Sigmoid colon (tissue), 7 donors: Measurements from ENCODE around the gene RXYLT1. TPM values are rescaled to one million over a fixed set of nuclear protein-coding genes. Genes with fewer than 3 reads are reported as not detected.

Experiments used
- DNase-seq: peaks from one replicate; pipeline ENCODE4 v3.0.0-alpha.2; 2019
- H3K27ac ChIP-seq, 4 donors: fragments of 200-600 bp; sonication (generic); one replicate each; pipeline ENCODE4 v1.5.1; 2016 to 2019; ENCODE audit warnings: mild to moderate bottlenecking in 1 of 4
- H3K27me3 ChIP-seq, 3 donors: fragments of 200-600 bp; sonication (generic); one replicate each; pipeline ENCODE4 v1.5.1; 2019; ENCODE audit warnings: mild to moderate bottlenecking in 1 of 3
- H3K36me3 ChIP-seq, 4 donors: fragments of 200-600 bp; sonication (generic); one replicate each; pipeline ENCODE4 v1.5.1; 2016 to 2019
- H3K4me1 ChIP-seq, 4 donors: fragments of 200-600 bp; sonication (generic); one replicate each; pipeline ENCODE4 v1.5.1; 2017 to 2019
- H3K4me3 ChIP-seq, 4 donors: fragments of 200-600 bp; sonication (generic); one replicate each; pipeline ENCODE4 v1.5.1; 2017 to 2019; ENCODE audit warnings: mild to moderate bottlenecking in 2 of 4, moderate library complexity in 1 of 4
- H3K9me3 ChIP-seq, 4 donors: fragments of 200-600 bp in 3 of 4; sonication (generic) in 3 of 4; one replicate each; pipeline versions ENCODE4 v1.5.1 to v1.6.1; 2013 to 2019
- EP300 ChIP-seq, 4 donors: sonication (generic); formaldehyde crosslinking; IDR thresholded peaks; one replicate each; pipeline ENCODE4 v1.6.1; 2017; ENCODE audit warnings: antibody characterized with exemption in 4 of 4
- POLR2A ChIP-seq, 2 donors: fragments of 450-650 bp; IDR thresholded peaks; one replicate each; pipeline ENCODE4 v1.6.1; 2016; ENCODE audit warnings: antibody characterized with exemption in 2 of 2, mild to moderate bottlenecking in 2 of 2, moderate library complexity in 2 of 2
- POLR2AphosphoS5 ChIP-seq, 4 donors: sonication (generic); formaldehyde crosslinking; IDR thresholded peaks; one replicate each; pipeline ENCODE4 v1.6.1; 2017; ENCODE audit warnings: antibody characterized with exemption in 4 of 4
- WGBS, 2 donors: extraction: QIAGEN DNeasy Blood & Tissue Kit; methylation state at CpG; one replicate each; pipeline ENCODE4 v1.1.7; 2013; 5-methylcytosine and 5-hydroxymethylcytosine counted together
- intact Hi-C: fragments of 100-400 bp; cut with DNase I; formaldehyde crosslinking; loops from one replicate; pipeline ENCODE4 v1.15.1; 2023
- polyA plus RNA-seq, 3 donors: library from polyadenylated mRNA; stranded (reverse); fragments of 200-250 nt; gene quantifications; one replicate each; pipeline ENCODE4 v1.2.3, GENCODE V29; 2013
- total RNA-seq, 4 donors: library from RNA; depleted of rRNA; stranded (reverse); fragments of >200 nt; gene quantifications; one replicate each; pipeline ENCODE4 v1.1.0, GENCODE V29; 2016
- TF ChIP-seq, protein P1 (sequence below), 4 experiments: fragments of 450-650 bp in 3 of 4; fragments of 200-600 bp in 1 of 4; IDR thresholded peaks; one replicate each; pipeline ENCODE4 v1.5.1; 2016 to 2019; ENCODE audit warnings: antibody characterized with exemption in 4 of 4, mild to moderate bottlenecking in 3 of 4, moderate library complexity in 2 of 4
- donor health status: healthy with polysubstance abuse.
- donor health status: Bipolar disorder and iron deficiency.
- donor health status: healthy.

The RXYLT1 gene
- total and polyA plus RNA-seq, 7 donors, result 4.2 to 17.0 (median 12.1) TPM

DNA sequence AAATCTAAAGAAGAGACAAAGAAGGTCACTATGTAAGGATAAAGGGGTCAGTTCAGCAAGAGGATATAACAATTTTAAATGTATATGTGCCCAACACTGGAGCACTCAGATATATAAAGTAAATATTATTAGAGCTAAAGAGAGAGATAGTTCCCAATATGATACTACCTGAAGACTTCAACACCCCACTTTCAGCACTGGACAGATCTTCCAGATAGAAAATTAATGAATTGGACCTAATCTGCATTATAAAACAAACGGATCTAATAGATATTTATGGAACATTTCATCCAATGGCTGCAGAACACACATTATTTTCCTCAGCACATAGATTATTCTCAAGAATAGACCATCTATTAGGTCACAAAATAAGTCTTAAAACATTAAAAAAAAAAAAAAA lies 40.7 kb downstream of the RXYLT1 start:
- H3K27ac ChIP-seq, result no peak overlapping the region
- peaks cover 0 to 6% (median 0%) of the 10 kb centered on the region in 4 donors for H3K9me3 ChIP-seq
- no peak for DNase-seq
- H3K4me3 ChIP-seq, result no peak overlapping the region
- TF ChIP-seq, protein P1, sequence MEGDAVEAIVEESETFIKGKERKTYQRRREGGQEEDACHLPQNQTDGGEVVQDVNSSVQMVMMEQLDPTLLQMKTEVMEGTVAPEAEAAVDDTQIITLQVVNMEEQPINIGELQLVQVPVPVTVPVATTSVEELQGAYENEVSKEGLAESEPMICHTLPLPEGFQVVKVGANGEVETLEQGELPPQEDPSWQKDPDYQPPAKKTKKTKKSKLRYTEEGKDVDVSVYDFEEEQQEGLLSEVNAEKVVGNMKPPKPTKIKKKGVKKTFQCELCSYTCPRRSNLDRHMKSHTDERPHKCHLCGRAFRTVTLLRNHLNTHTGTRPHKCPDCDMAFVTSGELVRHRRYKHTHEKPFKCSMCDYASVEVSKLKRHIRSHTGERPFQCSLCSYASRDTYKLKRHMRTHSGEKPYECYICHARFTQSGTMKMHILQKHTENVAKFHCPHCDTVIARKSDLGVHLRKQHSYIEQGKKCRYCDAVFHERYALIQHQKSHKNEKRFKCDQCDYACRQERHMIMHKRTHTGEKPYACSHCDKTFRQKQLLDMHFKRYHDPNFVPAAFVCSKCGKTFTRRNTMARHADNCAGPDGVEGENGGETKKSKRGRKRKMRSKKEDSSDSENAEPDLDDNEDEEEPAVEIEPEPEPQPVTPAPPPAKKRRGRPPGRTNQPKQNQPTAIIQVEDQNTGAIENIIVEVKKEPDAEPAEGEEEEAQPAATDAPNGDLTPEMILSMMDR (IDR thresholded peaks at IDR 0.05), result no peak
- TF ChIP-seq POLR2AphosphoS5 (IDR thresholded peaks at IDR 0.05) (no peak), EP300 (IDR thresholded peaks at IDR 0.05) (no peak), POLR2A (IDR thresholded peaks at IDR 0.05) (no peak)
- peaks cover 0 to 10% (median 0%) of the 10 kb centered on the region in 4 donors for H3K4me1 ChIP-seq
- H3K36me3 ChIP-seq, result no peaks in the 10 kb centered on the region
- intact Hi-C loops, result no loop called here
- no peaks in the 10 kb centered on the region for H3K27me3 ChIP-seq
- WGBS, 2 donors, result 89 to 90% methylated on average over 1 of the region's 1 CpG

DNA sequence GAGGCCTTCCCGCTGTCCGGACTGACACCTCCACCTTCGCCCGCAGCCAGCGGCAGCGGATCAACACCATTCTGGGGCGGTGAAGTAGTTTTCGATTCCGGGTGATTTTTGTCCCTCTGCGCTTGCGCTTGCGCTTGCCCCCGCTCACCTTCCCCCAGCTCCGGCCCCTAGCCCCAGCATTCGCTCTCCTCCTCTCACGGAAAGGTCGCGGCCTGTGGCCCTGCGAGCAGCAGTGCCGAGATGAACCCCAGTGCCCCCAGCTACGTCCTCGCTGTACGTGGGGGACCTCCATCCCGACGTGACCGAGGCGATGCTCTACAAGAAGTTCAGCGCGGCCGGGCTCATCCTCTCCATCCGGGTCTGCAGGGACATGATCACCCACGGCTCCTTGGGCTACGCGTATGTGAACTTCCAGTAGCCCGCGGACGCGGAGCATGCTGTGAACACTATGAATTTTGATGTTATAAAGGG lies 42.1 kb downstream of the RXYLT1 start:
- Histone ChIP-seq H3K27me3 (no peaks in the 10 kb centered on the region), H3K4me3 (peak overlapping the region; percentile 34 to 56 (median 50)), H3K9me3 (peaks cover 0 to 6% (median 0%) of the 10 kb centered on the region in 4 donors), H3K36me3 (no peaks in the 10 kb centered on the region), H3K4me1 (peaks cover 0 to 10% (median 0%) of the 10 kb centered on the region in 4 donors), H3K27ac (peak overlapping the region; percentile 44 to 64 (median 61))
- intact Hi-C loops, result no loop called here
- TF ChIP-seq, protein P1 (IDR thresholded peaks at IDR 0.05), result no peak
- TF ChIP-seq POLR2AphosphoS5 (IDR thresholded peaks at IDR 0.05), result no peak
- TF ChIP-seq POLR2A (IDR thresholded peaks at IDR 0.05), result no peak
- 40 to 78% methylated on average over 38 of the region's 38 CpGs for WGBS, 2 donors
- peak; percentile 73 for DNase-seq

DNA sequence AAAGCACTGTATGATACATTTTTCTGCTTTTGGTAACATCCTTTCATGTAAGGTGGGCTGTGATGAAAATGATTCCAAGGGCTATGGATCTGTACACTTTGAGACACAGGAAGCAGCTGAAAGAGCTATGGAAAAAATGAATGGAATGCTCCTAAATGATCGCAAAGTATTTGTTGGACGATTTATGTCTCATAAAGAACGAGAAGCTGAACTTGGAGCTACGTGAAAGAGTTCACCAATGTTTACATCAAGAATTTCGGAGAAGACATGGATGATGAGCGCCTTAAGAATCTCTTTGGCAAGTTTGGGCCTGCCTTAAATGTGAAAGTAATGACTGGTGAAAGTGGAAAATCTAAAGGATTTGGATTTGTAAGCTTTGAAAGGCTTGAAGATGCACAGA lies 42.6 kb downstream of the RXYLT1 start:
- Histone ChIP-seq H3K36me3 (no peaks in the 10 kb centered on the region), H3K9me3 (peaks cover 0 to 6% (median 0%) of the 10 kb centered on the region in 4 donors), H3K27ac (peak overlapping the region in 3 of 4 donors; percentile 60 to 64 (median 62)), H3K4me3 (peak overlapping the region; percentile 34 to 56 (median 50)), H3K27me3 (no peaks in the 10 kb centered on the region), H3K4me1 (peaks cover 0 to 10% (median 0%) of the 10 kb centered on the region in 4 donors)
- DNase-seq, result no peak
- TF ChIP-seq POLR2AphosphoS5 (IDR thresholded peaks at IDR 0.05) (no peak), POLR2A (IDR thresholded peaks at IDR 0.05) (no peak), EP300 (IDR thresholded peaks at IDR 0.05) (no peak)
- TF ChIP-seq, protein P1 (IDR thresholded peaks at IDR 0.05), result no peak
- intact Hi-C loops, result no loop called here
- whole genome bisulfite sequencing, 2 donors, result 73 to 83% methylated on average over 6 of the region's 6 CpGs

DNA sequence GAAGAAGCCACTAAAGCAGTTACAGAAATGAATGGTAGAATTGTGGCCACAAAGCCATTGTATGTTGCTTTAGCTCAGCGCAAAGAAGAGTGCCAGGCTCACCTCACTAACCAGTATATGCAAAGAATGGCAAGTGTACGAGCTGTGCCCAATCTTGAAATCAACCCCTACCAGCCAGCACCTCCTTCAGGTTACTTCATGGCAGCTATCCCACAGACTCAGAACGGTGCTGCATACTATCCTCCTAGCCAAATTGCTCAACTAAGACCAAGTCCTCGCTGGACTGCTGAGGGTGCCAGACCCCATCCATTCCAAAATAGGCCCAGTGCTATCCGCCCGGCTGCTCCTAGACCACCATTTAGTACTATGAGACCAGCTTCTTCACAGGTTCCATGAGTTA lies 43.3 kb downstream of the RXYLT1 start:
- intact Hi-C loops, result no loop called here
- WGBS, 2 donors, result 90 to 91% methylated on average over 6 of the region's 6 CpGs
- no peak for DNase-seq

More for the DNA sequence above, 43.3 kb downstream of the RXYLT1 start:
- H3K9me3 ChIP-seq, result peaks cover 0 to 6% (median 0%) of the 10 kb centered on the region in 4 donors
- TF ChIP-seq, protein P1 (IDR thresholded peaks at IDR 0.05), result no peak
- TF ChIP-seq EP300 (IDR thresholded peaks at IDR 0.05), result no peak
- TF ChIP-seq POLR2A (IDR thresholded peaks at IDR 0.05), result no peak
- TF ChIP-seq POLR2AphosphoS5 (IDR thresholded peaks at IDR 0.05), result no peak
- no peaks in the 10 kb centered on the region for H3K36me3 ChIP-seq
- peaks cover 0 to 10% (median 0%) of the 10 kb centered on the region in 4 donors for H3K4me1 ChIP-seq
- no peak overlapping the region for H3K4me3 ChIP-seq
- no peak overlapping the region for H3K27ac ChIP-seq
- no peaks in the 10 kb centered on the region for H3K27me3 ChIP-seq
